Hematopoietic multipotent progenitor cell treated with erythropoietin and hydrocortisone succinate and interleukin-3 and kit ligand, for 4 days (in vitro differentiated cells): ENCODE results near the gene PALLD.

Experiments used
- DNase-seq: peaks from one replicate; pipeline ENCODE4 v3.0.0-alpha.2; 2015

Gene PALLD

GRCh38 chr4:168773388-168774195 lies 276.7 kb downstream of the PALLD start:
- no peak for DNase-seq

DNA sequence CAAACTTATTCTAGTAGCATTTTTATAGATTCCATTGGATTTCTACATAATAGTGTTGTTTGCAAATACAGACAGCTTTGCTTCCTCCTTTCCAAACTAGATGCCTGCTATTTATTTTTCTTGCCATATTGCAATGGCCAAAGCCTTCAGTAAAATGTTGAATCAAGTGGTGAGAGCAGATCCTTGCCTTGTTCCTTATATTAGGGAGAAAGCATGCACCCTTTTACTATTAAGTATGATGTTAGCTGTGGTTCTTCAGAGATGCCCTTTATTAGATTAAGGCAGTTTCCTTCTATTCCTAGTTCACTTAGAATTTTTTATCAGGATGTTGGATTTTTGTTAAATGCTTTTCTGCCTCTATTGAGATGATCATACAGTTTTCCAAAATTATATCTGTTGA lies 279.5 kb downstream of the PALLD start:
- no peak for DNase-seq

GRCh38 chr4:168777277-168777965 lies 280.6 kb downstream of the PALLD start:
- DNase-seq, result no peak

DNA sequence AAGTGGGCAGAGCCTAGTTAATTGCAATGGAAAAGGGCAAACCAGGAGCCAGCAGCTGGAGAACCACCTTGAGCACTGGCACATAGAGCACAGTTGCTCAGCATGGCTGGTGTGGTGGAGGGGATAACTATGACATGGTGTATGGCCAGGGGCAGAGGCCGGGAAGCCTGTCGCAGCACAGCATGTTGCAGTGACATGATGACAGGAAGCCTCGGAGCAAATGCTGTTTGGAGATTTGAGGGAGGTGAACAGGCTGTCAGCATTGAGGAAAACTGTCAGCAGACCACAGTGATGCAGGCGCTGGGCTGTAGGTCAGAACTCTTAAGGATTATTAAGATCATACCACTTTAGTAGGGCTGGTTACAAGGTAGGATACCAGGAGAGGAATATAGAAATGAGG lies 284.5 kb downstream of the PALLD start:
- no peak for DNase-seq

DNA sequence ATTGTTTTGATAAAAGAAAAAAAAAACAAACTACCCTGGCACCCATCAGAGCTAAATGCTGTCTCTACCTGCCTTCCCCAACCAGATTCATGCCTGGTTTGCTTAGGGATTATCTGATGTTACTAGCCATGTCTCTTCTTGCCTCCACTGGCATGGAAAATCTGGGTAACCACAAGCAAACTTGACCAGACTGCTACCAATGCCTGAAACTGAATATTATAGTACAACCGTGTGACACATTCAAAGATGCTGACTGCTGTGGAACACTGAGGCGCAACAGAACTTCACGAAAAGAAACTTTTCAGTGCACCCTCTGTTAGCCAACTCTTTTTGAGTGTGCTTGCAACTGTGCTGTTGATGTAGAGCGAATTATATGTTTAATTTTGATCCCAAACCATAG lies 285.1 kb downstream of the PALLD start:
- no peak for DNase-seq

DNA sequence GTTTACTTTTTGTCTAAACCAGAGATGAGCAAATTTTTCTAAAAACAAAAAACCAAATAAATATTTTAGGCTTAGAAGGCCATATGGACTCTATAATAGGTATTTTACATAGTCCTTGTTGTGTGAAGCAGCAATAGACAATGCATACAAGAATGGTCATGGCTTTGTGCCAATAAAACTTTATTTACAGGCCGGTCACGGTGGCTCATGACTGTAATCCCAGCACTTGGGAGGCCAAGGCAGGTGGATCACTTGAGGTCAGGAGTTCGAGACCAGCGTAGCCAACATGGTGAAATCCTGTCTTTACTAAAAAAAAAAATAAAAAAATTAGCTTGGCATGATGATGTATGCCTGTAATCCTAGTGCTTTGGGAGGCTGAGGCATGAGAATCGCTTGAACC lies 285.6 kb downstream of the PALLD start:
- no peak for DNase-seq

DNA sequence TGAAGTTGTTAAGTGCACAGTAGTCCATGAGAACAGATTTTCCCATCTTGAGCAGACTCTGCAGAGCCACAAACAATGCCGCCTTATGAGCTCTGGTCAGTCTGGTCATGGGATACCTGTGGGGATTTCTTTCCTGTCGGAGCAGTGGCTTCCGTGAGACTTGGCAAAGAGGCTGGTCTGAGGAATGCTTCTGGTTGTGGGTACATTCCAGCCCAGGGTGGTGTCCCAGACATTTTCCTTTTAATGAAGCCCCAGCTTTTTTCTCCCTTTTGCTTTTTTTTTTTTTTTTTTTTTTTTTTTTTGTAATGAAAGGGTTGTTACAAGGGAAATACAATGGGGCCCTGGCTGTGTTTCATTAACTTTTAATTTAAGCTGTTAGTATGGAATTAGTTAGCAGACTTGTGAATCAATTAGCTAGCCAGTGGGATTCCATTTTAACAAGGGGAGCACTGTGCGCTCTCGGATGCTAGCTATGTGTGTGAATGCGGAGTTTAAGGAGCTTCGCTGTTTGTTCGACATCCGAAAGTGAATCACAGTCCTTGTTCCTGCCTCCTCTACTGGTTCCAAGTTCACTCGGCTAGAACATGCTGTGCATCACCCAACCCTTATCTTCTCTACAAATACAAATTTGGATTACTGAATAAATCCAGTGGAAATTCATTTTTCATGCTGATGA lies 288.1 kb downstream of the PALLD start:
- no peak for DNase-seq

DNA sequence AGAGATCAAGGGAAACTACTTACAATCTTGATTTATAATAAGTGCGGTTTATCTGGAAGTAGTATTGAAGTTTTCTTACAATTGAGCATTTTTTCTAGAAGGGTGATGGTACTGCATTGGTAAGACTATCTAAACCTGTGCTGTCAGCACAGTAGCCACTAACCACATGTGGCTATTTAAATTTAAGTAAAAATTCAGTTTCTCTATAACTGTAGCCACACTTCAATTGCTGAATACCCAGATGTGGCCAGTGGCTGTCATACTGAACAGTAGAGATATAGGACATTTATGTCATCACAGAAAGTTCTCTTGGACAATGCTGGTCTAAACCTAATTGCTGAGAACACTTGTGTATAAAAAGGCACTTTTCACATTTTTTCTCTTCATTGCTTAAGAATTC lies 290.5 kb downstream of the PALLD start:
- no peak for DNase-seq

GRCh38 chr4:168787801-168788595 lies 291.1 kb downstream of the PALLD start:
- DNase-seq, result no peak

- no peak for DNase-seq
Measured at GRCh38 chr4:168790898-168791297, 294.0 kb downstream of the PALLD start.

DNA sequence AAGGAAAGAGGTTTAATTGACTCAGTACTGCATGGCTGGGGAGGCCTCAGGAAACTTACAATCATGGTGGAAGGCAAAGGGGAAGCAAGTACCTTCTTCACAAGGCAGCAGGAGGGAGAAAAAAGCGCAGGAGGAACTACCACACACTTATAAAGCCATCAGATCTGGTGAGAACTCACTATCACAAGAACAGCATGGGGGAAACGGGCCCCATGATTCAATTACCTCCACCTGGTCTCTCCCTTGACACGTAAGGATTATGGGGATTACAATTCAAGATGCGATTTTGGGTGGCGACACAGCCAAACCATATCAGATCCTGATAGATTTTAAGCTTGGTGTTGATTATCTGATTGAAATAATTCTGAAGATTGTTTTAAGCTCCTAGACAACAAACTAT lies 294.5 kb downstream of the PALLD start:
- DNase-seq, result no peak

GRCh38 chr4:168793542-168793941 lies 296.7 kb downstream of the PALLD start:
- DNase-seq, result no peak

- no peak for DNase-seq
Measured at GRCh38 chr4:168794092-168794707, 297.3 kb downstream of the PALLD start.

GRCh38 chr4:168794881-168795280 lies 298.0 kb downstream of the PALLD start:
- no peak for DNase-seq

DNA sequence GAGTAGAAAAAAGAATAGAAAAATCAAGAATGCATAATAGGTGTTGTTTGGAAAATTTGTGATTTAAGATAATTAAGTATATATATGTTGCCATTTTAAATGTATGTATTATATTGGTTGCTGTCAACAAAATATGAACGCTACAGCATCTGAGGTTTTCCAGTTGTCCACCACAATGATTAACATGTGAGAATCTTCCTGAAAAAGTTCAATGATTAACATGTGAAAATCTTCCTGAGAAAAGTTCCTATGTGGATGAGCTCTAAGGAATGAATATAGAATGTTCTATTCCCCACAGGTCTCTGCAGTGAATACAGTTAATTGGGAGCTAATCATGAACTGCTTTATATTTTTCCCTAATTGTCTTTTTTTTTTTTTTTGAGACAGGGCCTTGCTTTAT lies 298.5 kb downstream of the PALLD start:
- DNase-seq, result no peak

GRCh38 chr4:168796362-168797106 lies 299.7 kb downstream of the PALLD start:
- no peak for DNase-seq

- peak; percentile 54 for DNase-seq
Measured at GRCh38 chr4:168797194-168797593, 300.3 kb downstream of the PALLD start.

GRCh38 chr4:168797738-168798375 lies 301.0 kb downstream of the PALLD start:
- peak; percentile 65 for DNase-seq

DNA sequence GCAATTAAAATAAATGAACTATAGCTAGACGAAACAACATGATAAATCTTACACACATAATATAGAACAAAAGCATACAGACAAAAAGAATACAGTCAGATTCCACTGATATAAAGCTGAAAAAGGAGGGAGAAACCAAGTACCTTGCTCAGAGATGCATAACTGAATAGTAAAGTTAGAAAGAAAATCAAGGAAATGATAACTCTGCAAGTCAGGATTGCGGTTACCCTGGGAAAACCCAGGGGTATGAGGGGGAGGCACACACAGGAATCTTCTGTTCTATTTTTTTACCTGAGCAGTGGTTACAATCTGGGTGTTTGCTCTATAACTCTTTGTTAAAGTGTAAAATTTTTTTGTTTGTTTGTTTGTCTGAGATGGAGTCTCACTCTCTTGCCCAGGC lies 304.1 kb downstream of the PALLD start:
- DNase-seq, result no peak

DNA sequence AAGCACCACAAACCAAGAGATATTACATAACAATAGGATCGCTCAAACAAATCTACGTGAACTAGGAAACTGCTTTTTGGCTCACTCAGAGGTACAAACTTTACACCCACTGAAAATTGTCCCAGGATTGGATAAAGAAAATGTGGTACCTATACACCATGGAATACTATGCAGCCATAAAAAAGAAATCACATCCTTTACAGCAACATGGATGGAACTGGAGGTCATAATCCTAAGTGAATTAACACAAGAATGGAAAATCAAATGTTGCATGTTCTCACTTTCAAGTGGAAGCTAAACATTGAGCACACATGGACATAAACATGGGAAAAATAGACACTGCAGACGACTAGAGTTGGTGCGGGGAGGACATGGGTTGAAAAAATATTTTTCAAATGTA lies 305.4 kb downstream of the PALLD start:
- DNase-seq, result no peak

GRCh38 chr4:168803052-168803451 lies 306.2 kb downstream of the PALLD start:
- DNase-seq, result peak; percentile 47
